ENCODE results near the gene NUP160.

DNA sequence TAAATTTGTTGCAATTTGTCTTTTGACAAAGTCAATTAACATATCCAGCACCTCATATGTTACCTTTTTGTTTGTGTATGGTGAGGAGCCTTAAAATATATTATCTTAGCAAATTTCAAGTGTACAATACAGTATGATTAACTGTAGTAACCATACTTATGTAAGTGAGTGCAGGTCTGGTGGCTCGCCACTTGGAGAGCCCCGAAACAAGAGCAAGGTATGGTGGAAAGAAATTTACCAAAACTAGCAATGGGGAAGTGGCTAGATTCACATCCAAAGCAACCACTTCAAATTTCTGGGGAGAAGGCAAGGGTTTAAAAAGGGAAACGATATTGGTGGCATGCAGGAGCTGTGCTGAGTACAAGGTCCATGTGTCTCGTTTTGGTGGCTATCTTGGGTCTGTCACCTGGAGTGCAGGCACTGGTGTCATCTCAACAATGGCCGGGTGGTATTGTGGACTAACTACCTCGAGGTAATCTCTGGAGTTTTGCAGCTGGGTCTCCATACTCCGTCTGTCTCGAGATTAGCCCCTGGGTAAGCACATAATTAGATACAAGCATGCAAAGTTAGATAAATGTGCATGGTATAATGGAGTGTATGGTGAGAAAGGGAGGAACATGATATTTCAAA lies 72.8 kb downstream of the NUP160 start:
- TF ChIP-seq, protein P1, sequence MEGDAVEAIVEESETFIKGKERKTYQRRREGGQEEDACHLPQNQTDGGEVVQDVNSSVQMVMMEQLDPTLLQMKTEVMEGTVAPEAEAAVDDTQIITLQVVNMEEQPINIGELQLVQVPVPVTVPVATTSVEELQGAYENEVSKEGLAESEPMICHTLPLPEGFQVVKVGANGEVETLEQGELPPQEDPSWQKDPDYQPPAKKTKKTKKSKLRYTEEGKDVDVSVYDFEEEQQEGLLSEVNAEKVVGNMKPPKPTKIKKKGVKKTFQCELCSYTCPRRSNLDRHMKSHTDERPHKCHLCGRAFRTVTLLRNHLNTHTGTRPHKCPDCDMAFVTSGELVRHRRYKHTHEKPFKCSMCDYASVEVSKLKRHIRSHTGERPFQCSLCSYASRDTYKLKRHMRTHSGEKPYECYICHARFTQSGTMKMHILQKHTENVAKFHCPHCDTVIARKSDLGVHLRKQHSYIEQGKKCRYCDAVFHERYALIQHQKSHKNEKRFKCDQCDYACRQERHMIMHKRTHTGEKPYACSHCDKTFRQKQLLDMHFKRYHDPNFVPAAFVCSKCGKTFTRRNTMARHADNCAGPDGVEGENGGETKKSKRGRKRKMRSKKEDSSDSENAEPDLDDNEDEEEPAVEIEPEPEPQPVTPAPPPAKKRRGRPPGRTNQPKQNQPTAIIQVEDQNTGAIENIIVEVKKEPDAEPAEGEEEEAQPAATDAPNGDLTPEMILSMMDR (IDR thresholded peaks at IDR 0.05; ENCODE audit: insufficient read depth, low read length, poor library complexity, severe bottlenecking): no peak
- TF ChIP-seq EZH2phosphoT487 (conservative IDR thresholded peaks at IDR 0.05; ENCODE audit: low read length): no peak

Data from SU-DHL-6 (cell line).